NB4 (cell line): ENCODE measurements around the gene PTPN20.

Experiments
- DNase-seq: peaks from one replicate; pipeline ENCODE4 v3.0.0; 2010; ENCODE audit warnings: low read depth
- H3K4me3 ChIP-seq: one replicate; pipeline ENCODE4 v1.5.1; 2011; ENCODE audit warnings: mild to moderate bottlenecking, low read depth, low read length, moderate library complexity
- MYC ChIP-seq: IDR thresholded peaks from 2 replicates; pipeline ENCODE4 v1.6.1; 2011; ENCODE audit warnings: low read depth, low read length
- POLR2A ChIP-seq: IDR thresholded peaks from 2 replicates; pipeline ENCODE4 v1.6.1; 2011; ENCODE audit warnings: mild to moderate bottlenecking; ENCODE audit not compliant: insufficient read length; ENCODE audit errors: extremely low read depth
- TF ChIP-seq, protein P1 (sequence below): IDR thresholded peaks from 2 replicates; pipeline ENCODE4 v1.6.1; 2011; ENCODE audit warnings: low read depth, low read length
- TF ChIP-seq, protein P2 (sequence below): IDR thresholded peaks from one replicate; pipeline ENCODE4 v1.5.1; 2012; ENCODE audit warnings: low read depth, low read length

The PTPN20 gene

DNA sequence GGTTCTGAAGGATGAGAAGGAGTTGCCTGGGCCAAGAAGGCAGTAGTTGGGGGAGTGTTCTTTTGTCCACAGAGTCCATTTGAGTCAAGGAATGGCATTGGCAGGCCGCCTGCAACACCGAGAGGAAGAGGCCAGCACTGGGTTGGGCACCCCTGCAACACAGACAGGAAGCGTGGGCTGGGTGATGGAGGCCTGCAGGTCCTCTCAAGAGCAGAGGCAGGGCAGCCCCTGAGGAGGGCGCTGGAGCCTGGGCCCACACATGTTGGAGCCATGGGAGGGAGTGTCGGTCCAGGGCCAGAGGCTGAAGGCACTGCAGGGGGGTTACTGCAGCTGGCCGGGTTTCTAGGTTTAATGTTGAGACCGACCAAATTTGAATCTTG, 137.3 kb downstream of the PTPN20 start:
- TF ChIP-seq, protein P1, sequence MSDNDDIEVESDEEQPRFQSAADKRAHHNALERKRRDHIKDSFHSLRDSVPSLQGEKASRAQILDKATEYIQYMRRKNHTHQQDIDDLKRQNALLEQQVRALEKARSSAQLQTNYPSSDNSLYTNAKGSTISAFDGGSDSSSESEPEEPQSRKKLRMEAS, result peak; percentile 30; the same call in 1 of the 2 replicates
- TF ChIP-seq MYC (no peak; the same call in 1 of the 2 replicates), POLR2A (no peak)
- TF ChIP-seq, protein P2, sequence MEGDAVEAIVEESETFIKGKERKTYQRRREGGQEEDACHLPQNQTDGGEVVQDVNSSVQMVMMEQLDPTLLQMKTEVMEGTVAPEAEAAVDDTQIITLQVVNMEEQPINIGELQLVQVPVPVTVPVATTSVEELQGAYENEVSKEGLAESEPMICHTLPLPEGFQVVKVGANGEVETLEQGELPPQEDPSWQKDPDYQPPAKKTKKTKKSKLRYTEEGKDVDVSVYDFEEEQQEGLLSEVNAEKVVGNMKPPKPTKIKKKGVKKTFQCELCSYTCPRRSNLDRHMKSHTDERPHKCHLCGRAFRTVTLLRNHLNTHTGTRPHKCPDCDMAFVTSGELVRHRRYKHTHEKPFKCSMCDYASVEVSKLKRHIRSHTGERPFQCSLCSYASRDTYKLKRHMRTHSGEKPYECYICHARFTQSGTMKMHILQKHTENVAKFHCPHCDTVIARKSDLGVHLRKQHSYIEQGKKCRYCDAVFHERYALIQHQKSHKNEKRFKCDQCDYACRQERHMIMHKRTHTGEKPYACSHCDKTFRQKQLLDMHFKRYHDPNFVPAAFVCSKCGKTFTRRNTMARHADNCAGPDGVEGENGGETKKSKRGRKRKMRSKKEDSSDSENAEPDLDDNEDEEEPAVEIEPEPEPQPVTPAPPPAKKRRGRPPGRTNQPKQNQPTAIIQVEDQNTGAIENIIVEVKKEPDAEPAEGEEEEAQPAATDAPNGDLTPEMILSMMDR, result no peak
- no peak overlapping the region for H3K4me3 ChIP-seq
- DNase-seq, result peak; percentile 53

DNA sequence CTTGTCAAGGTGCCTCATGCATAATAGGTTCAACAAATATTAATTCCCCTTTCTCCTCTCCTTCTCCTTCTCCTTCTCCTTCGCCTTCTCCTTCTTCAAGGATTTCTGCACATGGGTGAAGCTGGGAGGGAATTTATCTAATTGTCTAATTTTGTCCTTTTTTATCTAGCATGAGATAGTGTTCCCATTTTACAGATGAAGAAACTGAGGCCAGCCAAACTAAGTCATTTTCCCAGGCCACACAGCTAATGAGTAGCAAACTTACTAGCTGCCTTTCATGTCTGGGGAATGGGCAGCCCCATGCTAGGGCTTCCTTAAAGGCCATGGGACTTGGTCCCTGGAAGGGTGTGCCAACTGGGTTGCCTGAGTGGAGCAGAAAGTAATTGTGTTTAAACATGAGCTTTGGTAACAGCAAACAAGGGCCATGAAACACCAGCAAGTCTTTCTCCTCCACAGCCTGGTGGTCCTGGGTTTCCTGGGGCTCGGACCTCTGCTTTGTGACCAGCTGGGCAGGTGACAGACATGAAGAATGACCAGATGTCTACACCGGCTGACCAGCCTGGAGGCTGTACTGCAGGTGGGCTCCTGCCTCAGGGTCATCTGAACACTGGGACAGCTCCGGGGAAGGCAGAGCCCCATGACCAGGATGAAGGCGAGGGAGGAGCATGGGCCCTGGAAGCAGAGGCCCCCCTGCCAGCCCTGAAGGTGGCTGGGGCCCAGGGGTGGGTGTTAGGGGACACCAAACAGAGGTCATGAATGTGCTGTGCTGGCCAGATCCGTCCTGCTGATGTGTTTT, 138.0 kb downstream of the PTPN20 start:
- H3K4me3 ChIP-seq, result no peak overlapping the region
- DNase-seq, result no peak
- TF ChIP-seq, protein P1, result no peak
- no peak for TF ChIP-seq POLR2A

DNA sequence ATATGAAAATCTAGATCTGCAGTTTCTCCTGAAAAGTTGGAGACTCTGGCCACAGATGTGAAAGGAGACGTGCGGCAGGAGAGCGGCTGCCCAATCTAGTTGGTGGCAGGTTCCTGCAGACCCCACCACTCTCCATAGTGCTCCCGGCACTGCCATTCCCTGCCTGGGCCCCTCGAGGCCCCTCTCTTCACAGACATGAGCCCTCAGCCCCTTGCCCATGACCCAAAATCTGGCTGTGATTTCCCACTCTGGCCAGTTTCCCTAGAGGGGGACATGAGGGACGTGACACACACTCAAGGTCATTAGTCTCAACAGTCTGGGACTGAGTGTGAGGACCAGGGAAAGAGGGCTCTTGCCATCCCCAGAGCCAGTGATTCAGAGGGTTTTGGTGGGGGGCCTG, 138.7 kb downstream of the PTPN20 start:
- no peak overlapping the region for H3K4me3 ChIP-seq
- no peak for TF ChIP-seq MYC
- TF ChIP-seq POLR2A, result no peak
- TF ChIP-seq, protein P2, result no peak
- TF ChIP-seq, protein P1, result no peak
- DNase-seq, result no peak

DNA sequence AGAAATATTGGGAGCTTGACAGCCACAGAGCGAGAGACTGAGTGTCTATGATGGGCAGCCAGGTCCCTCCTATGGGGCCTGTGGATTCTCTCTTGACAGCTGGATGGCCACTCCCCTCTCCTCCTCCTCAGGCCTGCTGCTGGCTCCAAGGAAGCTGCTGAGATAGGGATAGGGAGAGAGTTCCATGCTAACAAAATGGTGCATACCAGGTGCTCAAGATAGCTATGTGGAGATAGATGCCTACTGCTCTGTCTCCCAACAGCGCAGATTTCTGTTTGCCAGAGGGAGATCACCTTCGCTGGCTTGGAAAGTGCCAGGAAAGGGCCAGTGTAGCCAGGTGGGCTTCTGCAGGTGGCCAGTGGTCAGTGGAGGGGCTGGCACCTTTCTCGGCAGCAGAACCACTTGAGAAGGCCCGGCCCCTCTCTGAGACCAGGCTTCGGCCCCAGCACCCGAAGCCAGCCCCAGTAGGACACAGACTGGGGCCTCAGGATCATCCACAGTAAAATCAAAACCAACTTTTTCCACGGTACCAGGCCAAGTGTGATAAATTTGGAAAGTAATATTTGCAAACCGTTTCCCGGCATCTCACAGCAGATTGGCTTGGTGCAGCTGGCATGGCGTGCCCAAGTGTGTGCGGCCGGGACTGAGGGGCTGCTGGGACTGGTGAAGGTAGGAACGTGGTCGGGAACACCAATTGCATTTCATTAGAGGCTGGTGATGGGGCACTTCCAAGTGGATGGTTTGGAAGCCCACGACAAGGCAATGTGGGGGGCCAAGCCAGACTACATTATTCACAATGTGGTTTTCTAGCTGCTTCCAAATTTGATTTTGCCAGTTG, 139.6 kb downstream of the PTPN20 start:
- no peak for DNase-seq
- TF ChIP-seq MYC (no peak), POLR2A (no peak)
- TF ChIP-seq, protein P2, result no peak
- TF ChIP-seq, protein P1, result no peak
- H3K4me3 ChIP-seq, result no peak overlapping the region

DNA sequence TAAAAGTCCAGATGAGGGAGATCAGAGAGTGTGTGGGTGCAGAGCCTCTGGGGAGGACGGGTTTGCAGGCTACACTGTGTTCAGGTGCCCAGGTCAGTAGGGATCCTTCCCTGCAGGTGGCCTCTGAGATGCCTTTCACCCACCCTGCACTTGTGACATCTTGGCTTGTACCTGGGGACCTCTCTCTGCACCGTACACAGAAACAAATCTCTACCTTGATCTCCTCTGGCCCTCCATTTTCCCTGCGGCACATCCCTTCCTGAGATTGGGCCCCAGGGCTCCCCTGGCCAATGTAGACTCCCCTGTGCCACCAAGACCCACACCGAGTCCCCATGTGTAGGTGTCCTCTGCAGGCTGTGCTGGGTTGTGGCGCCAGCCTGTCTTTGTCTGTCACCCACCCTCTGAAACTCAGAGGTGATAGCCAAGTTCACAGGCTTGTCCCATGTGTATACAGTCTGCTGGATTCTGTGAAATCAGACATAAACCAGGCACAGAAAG, 140.6 kb downstream of the PTPN20 start:
- DNase-seq, result no peak
- TF ChIP-seq POLR2A (no peak), MYC (no peak)
- TF ChIP-seq, protein P1, result no peak
- TF ChIP-seq, protein P2, result no peak
- H3K4me3 ChIP-seq, result no peak overlapping the region
